GM19438 (cell line): ENCODE results near the gene SNX30.

Source experiments
- ATAC-seq: cut with Tn5 transposase; IDR thresholded peaks from one replicate; pipeline ENCODE4 v1.9.1; 2021; ENCODE audit warnings: low read depth; ENCODE audit not compliant: unreplicated experiment

SNX30 gene

DNA sequence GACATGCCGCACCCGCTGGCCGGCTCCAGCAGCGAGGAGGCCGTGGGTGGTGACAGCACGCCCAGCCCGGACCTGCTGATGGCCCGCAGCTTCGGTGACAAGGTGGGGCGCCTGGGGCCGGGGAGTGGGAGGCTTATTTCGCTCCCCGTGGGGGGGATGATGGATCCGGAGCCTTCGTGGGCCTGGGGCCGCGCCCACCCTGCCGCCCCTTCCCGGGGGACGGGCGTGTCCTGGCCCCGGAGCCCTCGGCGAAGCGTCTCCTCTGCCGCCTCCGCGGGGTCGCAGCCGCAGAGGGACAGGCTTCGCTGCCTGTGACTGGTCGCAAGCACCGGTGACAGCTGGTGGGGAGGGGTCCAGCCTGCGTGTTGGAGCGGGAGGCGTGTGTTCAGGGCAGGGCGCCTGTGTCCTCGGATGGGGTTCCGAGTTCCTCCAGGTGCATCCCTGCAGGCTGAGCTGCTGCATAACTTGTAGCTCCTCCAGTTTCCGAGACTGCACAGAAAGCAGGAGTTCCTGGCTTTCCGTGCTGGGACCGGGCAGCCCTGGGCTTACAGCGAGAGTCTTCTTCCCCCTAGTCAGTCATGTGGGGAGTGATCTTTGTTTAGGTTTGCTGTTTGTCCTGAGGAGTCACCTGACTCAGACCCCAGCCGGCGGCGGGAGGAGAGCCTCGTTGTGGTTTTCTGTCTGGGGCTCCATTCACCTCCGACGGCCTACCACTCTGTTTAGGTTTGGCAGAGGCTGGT lies 666 bp downstream of the SNX30 start:
- peak; percentile 50 for ATAC-seq

DNA sequence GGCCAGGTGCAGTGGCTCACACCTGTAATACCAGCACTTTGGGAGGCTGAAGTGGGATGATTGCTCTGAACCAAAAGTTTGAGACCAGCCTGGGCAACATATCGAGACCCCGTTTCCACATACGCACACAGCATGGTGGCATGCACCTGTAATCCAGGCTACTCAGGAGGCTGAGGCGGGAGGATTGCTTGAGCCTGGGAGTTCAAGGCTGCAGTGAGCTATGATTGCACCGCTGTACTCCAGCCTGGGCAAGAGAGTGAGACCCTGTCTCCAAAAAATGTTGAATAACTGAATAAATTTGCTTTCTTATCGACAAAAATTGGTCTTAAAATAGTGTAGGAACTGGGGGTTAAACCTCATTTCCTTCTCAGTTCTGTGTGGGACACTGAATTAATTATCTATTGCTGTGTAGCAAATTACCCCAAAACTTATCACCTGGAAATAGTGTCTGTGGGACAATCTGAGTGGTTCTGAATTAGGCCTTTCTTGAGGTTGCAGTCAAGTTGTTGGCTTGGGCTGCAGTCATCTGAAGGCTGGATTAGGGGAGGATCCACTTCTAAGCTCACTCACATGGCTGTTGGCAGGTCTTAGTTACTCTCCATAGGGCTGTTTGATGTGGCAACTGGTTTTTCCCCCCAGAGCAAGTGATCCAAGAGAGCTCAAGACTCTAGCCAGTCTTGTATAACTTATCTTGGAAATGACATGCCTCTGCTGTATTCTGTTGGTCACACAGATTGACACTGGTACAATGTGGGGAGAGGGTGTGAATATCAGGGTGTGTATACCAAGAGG lies 2.0 kb downstream of the SNX30 start:
- no peak for ATAC-seq

DNA sequence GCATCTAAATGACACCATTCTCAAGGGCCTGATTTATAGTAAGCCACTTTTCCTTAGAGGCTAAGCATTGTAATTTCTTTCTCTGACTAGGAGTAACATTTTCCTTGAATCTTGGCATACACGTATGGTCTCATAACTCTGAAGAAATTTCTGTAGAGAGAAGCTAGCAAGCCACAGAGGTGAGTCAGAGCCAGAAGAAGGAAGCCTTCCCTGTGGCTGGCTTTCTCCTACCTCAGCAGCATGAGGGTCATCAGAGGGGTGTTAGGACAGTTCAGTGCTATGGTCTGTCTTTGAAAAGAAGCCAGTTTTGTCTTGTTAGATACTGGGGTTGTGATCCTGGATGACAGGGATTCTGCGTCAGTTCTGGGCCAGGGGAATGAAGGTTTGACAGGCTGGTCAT lies 3.2 kb downstream of the SNX30 start:
- ATAC-seq, result no peak

DNA sequence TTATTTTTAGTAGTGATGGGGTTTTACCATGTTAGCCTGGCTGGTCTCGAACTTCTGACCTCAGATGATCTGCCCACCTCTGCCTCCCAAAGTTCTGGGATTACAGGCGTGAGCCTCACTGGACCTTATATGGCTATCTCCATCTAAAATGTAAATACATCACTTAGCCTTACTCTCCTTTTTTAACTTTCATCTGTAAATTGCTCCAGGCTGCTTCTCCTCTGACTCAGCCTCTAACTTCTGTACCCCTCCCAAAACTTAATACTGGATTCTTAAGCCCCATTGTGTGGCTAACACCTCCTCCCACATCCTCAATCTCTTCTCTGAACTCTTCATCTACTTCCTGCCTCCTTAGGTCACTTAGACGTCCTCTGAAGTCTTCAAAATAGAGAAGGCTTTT lies 4.0 kb downstream of the SNX30 start:
- ATAC-seq, result no peak

DNA sequence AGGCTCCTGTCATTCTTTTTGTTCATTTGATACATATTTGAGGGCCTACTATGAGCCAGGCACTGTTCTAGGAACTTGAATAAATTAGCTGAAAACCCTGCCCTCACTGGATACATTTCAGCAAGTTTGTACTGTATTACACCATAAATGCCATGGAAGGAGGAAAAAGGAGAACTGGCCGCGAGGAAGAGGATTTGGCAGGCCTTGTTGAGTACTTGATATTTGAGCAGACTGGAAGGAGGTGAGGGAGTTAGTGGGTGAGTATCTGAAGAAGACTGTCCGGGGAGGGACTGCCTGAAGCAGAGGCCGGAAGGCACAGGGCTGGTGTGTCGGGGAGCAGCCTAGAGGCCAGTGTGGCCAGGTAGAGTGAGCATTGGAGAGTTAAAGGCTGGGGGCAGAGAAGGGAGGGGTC lies 4.5 kb downstream of the SNX30 start:
- ATAC-seq, result no peak

DNA sequence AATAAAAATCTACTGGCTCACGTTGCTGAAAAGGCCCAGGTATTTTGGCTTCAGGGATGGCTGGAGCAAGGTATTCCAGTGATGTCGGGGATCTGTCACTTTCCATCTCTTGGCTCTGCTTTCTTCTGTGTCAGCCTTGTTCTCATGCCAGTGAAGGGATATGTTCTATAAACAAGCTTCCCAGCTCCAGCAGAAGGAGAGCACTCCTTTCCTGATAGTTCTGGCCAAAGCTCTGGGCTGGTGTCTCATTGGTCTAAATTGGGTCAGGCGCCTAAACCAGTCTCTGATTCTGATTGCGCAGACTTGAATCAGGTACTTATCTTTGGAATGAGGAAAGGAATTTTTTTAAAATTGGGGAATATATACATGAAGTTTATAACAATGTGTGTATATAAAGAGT lies 5.1 kb downstream of the SNX30 start:
- no peak for ATAC-seq

DNA sequence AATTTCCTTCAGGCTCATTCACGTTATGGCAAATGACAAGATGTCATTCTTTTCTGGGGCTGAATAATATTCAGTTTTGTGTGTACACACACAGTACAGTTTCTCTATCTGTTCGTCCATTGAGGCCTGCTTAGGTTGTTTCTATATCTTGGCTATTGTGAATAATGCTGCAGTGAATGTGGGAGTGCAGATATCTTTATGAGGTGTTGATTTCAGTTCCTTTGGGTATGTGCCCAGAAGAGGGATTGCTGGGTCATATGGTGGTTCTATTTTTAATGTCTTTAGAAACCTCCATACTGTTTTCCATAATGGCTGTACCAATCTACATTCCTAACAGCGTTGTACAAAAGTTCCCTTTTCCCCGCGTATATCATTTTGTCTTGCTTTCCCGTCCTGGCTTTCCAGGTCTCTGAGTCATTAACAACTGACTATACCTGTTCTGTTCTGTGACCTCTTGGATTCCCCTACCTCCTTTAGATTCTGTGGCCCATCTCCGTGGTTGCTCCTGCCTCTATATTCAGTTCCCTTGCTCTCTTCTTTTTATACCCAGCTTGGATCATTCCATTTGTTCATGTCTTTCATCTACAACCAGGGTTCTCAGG lies 6.8 kb downstream of the SNX30 start:
- no peak for ATAC-seq

DNA sequence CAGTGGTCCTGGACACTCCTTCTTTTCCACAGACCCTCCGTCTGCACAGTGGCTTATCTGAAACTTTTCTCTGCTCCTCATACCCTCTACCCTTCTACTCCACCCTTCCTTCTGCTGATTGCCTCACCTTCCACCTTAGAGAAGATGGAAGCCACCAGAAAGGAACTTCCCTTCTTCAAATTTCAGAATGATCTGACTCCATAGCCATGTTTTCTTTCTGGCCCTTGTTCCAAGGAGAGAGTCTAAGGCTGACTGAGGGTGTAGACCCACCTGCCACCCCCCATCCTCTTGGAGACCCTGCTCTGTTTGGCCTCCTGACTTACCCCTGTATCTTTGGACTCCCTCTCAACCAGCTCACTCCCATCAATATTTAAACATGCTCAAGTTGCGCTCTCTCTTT lies 7.4 kb downstream of the SNX30 start:
- ATAC-seq, result no peak

DNA sequence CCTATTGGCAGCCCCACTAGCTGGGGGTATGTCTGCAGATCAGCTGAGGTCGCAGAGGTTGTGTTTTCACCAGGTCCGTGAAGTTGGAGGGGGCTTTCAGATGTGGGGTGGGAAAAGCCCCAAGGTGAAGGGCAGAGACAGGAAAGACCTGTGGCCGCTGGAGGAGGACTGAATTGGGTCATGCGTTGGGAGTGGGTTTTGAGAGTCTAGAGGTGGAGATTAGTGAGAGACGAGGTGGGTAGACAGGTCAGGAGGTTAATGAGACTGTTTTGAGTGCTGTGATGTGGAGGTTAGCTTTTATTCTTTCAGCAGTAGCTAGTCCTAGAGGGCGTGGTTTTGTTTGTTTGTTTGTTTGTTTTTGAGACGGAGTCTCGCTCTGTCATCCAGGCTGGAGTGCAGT lies 10.3 kb downstream of the SNX30 start:
- no peak for ATAC-seq

DNA sequence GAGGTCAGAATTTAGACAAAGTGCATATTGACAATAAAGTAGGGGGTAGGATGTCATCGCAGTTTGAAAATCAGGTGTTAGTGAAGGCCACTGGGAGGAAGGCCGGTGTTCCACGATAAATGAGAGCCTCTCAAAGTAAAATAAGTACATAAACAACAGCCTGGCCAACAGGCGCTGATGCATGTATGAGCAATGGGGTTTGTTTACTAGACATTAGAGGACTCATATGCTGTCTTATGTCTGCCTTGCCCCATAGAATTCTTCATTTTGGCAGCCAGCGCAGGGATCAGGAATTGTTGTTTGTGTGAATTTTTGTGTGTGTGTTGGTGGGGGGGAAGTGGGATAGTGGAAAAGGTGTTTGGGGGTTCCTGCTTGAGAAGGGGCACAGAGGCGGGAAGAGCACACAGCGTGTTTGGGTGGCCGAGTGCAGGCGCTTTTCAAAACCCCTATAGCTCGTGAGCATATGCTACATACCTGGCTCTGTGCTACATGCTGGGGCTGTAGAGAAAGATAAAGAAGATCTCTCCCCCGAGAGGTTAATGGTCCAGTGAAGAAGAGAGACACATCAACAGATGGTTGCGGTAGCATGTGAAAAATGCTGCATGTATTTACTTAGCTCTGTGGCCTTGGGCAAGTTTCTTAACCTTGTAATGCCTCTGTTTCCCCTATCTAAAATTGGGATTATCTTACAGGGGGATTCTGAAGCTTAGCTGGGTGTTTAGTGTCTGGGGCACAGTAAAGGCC lies 11.5 kb downstream of the SNX30 start:
- no peak for ATAC-seq

DNA sequence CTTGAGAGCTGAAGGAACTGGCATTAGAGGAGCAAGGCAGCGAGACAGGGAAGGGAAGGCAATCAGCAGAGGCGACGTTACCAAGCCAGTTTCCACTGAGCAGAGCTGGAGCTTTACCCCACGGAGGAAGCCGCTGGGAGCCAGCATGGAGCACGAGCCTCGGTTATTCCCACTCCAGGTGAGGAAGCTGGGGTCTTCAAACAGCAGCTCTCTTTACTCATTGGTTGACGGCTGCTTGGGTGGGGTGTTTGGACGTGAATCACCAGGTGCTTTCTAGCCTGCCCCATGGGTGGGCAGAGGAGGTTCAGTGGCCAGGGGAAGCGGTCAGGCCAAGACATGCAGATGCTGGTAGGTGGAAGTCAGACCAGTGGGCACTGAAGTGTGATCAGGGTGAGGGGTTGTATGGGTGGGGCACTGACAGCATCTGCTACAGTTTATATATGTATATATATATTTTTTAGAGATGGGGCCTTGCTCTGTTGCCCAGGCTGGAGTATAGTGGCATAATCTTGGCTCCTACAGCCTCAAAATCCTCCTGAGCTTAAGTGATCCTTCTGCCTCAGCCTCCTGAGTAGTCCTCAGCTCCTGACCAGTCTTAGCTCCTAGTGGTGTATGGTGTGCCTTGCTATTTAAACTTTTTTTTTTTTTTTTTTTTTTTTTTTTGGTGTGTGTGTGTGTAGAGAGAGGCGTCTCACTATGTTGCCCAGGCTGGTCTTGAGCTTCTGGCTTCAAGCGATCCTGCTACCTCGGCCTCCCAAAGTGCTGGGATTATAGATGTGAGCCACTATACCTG lies 12.4 kb downstream of the SNX30 start:
- no peak for ATAC-seq

DNA sequence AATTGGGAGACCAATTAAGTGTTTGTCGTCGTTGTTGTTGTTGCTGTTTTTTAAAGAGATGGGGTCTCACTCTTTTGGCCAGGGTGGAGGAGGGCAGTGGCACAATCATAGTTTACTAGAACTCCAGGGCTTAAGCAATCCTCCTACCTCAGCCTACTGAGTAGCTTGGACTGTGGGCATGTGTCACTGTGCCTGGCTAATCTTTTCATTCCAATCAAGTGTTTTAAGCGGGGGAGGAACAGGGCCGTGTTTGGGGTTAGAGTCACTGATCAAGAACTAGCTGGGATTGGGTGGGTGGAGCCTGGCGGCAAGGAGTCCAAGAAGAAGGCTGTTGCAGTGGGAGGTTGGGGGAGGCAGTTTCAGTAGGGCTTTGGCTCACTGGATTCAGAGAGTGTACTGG lies 13.8 kb downstream of the SNX30 start:
- no peak for ATAC-seq

DNA sequence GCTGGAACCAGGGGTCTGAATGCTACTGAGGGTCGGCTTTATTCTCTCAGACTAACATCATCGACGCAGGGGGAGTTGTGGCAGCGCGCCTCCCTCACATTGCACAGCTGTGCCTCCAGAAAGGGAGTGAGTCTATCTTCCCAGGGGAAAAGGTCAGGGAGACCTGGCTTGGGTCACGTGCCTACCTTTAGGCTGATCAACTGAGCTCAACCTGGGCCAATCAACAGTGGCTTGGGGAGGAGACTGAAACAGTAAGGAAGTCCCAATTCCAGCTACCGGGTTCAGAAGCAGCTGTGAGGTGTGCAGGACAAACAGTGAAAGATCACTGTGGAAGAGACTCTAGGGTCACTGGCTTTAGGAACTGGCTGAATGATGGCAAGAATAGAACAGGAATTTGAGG lies 14.3 kb downstream of the SNX30 start:
- no peak for ATAC-seq

DNA sequence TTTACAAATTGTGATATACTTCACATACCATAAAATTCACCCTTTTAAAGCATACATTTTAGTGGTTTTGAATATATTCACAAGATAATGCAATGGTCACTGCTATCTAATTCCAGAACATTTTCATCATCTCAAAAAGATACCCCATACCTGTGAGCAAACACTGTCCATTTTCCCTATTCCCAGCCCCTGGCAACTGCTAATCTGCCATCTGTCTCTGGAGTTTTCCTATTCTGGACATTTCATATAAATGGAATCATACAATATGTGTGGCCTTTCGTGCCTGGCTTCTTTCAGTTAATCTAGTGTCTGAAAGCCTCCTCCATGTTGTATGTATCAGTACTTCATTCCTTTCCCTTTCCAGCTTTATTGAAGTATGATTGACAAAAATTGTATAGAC lies 14.7 kb downstream of the SNX30 start:
- no peak for ATAC-seq

DNA sequence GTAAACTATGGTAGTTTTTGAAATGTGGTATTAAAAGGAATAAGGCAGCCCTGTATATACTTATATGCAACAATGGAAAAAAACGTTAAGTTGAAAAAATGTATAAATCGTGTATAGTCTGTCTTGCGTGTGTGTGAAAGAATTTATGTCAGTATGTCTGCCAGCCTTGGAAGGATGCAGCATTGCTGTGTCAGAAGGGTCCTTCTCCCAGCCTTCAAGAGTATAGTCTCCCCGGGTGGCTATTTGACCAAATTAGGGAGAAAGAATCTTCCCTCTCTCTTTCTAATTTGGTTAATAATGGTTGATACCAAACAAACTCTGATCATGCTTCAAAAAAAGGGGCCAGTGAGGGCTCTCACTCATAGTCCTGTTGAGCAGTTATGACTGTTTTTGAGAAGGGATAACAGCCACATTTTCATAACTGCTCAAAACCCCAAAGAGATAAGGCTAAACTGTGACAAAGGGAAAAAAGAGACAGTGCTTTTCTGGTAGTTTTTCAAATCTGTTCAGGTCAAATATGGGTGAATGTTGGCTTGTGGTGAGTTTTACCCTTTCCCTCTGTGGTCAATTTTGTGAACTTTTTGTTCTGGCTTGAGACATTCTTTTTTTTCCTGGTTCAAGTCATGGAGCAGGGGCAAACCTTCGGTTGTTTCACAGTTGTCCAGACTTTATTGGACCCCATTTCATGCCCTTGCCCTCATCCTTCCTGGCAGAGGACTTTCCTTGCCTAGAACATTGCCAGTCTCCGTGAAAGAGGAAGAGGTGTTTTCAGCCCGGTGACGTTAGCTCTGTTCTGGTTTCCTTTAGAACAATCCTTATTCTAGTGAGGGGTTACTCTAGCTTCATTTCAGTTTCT lies 21.0 kb downstream of the SNX30 start:
- ATAC-seq, result no peak

DNA sequence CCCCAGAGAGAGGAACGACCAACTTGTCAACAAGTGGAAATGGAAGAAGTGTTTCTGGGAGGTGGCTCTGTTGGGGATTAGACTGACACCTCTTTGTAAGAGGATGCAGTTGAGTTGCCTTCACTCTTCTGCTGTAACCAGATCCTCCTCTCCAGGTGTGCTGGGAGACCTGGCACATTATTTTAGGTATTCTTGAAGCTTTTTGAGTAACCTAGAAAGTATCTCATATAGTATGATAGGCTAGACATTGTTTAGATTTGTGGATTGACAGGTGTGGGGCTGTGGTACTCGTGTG lies 21.6 kb downstream of the SNX30 start:
- ATAC-seq, result no peak

DNA sequence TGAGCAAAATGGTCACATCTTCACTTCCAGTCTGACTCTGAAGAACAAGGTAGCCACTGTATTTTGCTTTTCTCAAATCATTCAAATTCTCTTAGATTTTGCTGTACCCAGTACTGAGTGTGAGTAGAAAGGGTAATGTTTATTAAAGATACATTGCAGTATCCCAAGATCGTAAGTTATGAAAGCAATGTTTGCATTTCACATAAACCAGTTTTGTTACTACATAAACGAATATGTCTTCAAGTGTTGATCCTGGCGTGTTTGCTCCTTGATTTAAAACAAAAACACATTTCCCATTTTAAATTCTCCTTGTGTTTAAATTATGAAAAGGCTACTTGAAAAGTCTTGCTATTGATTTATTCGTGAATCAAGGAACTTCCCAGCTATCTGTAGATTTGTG lies 22.0 kb downstream of the SNX30 start:
- ATAC-seq, result no peak

DNA sequence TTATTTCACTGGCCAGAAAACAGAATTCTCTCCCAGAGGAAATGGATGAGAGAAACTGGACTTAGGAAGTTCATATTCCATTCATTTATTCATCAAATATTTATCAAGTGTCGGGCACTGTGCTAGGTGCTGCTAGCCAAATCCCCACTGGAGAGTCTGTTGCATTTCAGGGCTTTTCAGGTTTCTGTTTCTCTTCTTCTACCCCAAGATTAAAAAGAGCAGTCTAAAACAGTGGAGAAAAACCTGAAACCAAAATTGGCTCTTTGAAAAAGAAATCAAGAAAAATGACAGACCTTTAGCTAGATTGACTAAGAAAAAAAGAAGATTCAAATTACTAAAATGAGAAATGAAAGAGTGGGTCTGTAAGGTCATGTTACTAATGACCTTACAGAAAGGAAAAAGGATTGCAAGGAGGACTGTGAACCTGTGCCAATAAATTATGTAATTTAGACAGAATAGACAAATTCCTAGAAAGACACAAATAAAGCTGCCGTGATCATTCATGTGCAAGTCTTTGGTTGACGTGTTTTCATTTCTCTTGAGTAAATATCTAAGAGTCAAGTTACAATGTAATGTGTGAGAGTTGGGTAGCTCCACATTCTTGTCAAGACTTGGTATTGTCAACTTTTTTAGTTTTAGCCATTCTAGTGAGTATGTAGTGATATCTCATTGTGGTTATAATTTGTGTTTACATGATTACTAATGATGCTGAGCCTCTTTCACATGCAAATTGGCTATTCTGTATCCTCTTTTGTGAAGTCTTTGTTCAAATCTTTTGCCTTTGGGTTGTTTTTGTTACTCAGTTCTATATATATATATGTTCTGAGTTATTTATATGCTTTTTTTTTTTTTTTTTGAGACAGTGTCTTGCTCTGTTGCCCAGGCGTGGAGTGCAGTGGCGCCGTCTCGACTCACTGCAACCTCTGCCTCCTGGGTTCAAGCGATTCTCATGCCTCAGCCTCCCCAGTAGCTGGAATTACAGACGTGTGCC lies 23.7 kb downstream of the SNX30 start:
- no peak for ATAC-seq
